NCI-H1436 treated with DMSO at 0.1 percent for 48 hours (cell line): Measurements from ENCODE around the gene JUND.

Experiments
- DNase-seq: peaks from one replicate; lab custom pipeline; 2025; lab: John Stamatoyannopoulos, UW

JUND gene

DNA sequence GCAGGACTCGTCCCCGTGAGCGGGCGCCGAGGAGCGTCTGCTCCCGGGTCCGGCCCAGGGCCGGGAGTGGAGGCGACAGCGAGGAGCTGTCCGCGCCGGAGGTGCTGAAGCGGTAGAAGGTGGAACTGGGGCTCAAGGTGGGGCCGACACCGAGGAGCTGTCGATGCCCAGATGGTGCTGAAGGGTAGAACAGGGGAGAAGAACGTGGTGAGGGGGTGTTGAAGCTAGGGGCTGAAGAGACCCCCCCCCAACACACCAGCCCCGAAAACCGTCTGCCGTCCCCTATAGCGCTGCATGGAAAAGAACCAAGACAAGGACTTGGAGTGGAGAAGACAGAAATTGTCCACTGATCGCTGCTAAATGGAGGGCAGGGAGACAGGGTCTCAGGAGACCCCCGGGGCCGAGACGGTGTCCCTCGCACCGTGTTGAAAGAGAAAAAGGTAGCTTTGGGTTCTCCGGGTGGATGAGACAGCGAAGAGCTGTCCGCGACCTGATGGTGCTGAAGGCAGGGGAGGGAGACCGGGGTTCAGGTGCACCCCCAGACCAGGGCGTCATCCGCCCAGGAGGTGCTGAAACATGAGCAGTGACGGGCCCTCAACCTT lies 48.1 kb downstream of the JUND start:
- no peak for DNase-seq

DNA sequence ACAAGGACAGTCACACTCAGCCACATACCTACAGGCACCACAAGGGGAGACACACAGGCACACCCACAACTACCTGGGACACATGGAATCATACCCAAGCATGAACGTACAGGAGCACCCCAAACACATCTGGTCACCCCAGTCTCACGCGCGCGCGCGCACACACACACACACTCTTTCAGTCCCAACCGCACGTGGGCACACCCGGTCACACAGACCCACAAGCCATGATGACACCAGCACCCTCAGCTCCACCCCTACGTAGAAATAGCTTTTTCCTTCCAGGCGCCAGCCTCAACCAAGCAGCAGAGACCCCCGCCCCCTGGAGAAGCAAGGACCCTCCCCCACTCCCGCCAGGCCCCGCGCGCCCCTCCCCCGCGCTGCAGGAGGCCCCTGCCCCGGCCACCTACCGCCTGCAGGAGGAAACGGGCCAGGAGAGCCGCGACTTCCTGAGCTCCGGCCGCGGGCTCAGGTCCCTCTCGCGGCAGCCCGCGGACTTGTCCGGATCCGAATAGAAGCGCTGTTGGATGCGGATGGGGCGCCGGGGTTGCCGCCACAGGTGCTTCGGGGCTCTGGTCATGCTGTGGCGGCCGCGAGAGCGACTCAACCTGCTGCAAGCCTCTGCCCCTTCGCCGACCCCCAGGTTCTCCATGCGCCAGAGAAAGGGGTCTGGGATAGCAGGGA lies 48.7 kb downstream of the JUND start:
- DNase-seq: no peak

- DNase-seq: peak; percentile 65
Measured at GRCh38 chr19:18231775-18232174, 49.6 kb downstream of the JUND start.

- DNase-seq: no peak
Measured at GRCh38 chr19:18230941-18231734, 50.3 kb downstream of the JUND start.

GRCh38 chr19:18229915-18230314 lies 51.5 kb downstream of the JUND start:
- no peak for DNase-seq
